ENCODE results near the gene MTHFD1L.

Gene MTHFD1L

GRCh38 chr6:150866147-150866990, 867 bp downstream of the MTHFD1L start:
- H3K4me3 ChIP-seq (ENCODE audit: low read depth, low read length): peak overlapping the region; percentile 97
- peaks cover 44% of the 10 kb centered on the region for H3K79me2 ChIP-seq (ENCODE audit: control insufficient read depth, insufficient read depth, low read length, unreplicated experiment)
- peak overlapping the region; percentile 35 for H2AFZ ChIP-seq (ENCODE audit: low read length, unreplicated experiment)
- H3K36me3 ChIP-seq (ENCODE audit: insufficient read depth, low read length): no peaks in the 10 kb centered on the region
- H3K4me1 ChIP-seq (ENCODE audit: control insufficient read depth, insufficient read depth, low read length, unreplicated experiment): peaks cover 11% of the 10 kb centered on the region
- no peaks in the 10 kb centered on the region for H3K27me3 ChIP-seq (ENCODE audit: insufficient read depth, low read length)
- peak overlapping the region; percentile 98 for H3K27ac ChIP-seq (ENCODE audit: low read depth, low read length)

- no peaks in the 10 kb centered on the region for H3K36me3 ChIP-seq (ENCODE audit: insufficient read depth, low read length)
- H3K27me3 ChIP-seq (ENCODE audit: insufficient read depth, low read length): no peaks in the 10 kb centered on the region
- H3K27ac ChIP-seq (ENCODE audit: low read depth, low read length): peak overlapping the region; percentile 98
- H3K79me2 ChIP-seq (ENCODE audit: control insufficient read depth, insufficient read depth, low read length, unreplicated experiment): peaks cover 47% of the 10 kb centered on the region
- peaks cover 11% of the 10 kb centered on the region for H3K4me1 ChIP-seq (ENCODE audit: control insufficient read depth, insufficient read depth, low read length, unreplicated experiment)
- H2AFZ ChIP-seq (ENCODE audit: low read length, unreplicated experiment): peak overlapping the region; percentile 35
- peak overlapping the region; percentile 97 for H3K4me3 ChIP-seq (ENCODE audit: low read depth, low read length)
Observed at GRCh38 chr6:150866991-150867501, 1.5 kb downstream of the MTHFD1L start.

- H3K79me2 ChIP-seq (ENCODE audit: control insufficient read depth, insufficient read depth, low read length, unreplicated experiment): peaks cover 63% of the 10 kb centered on the region
- H3K4me3 ChIP-seq (ENCODE audit: low read depth, low read length): no peak overlapping the region
- H3K4me1 ChIP-seq (ENCODE audit: control insufficient read depth, insufficient read depth, low read length, unreplicated experiment): peaks cover 11% of the 10 kb centered on the region
- no peak overlapping the region for H2AFZ ChIP-seq (ENCODE audit: low read length, unreplicated experiment)
- no peaks in the 10 kb centered on the region for H3K27me3 ChIP-seq (ENCODE audit: insufficient read depth, low read length)
- no peaks in the 10 kb centered on the region for H3K36me3 ChIP-seq (ENCODE audit: insufficient read depth, low read length)
- H3K27ac ChIP-seq (ENCODE audit: low read depth, low read length): no peak overlapping the region
Observed at GRCh38 chr6:150868759-150869158, 3.3 kb downstream of the MTHFD1L start.

GRCh38 chr6:150874179-150874578, 8.7 kb downstream of the MTHFD1L start:
- H3K4me1 ChIP-seq (ENCODE audit: control insufficient read depth, insufficient read depth, low read length, unreplicated experiment): no peaks in the 10 kb centered on the region
- H3K27me3 ChIP-seq (ENCODE audit: insufficient read depth, low read length): no peaks in the 10 kb centered on the region
- peaks cover 64% of the 10 kb centered on the region for H3K79me2 ChIP-seq (ENCODE audit: control insufficient read depth, insufficient read depth, low read length, unreplicated experiment)
- no peak overlapping the region for H2AFZ ChIP-seq (ENCODE audit: low read length, unreplicated experiment)
- H3K27ac ChIP-seq (ENCODE audit: low read depth, low read length): no peak overlapping the region
- H3K4me3 ChIP-seq (ENCODE audit: low read depth, low read length): no peak overlapping the region
- H3K36me3 ChIP-seq (ENCODE audit: insufficient read depth, low read length): peaks cover 2% of the 10 kb centered on the region

GRCh38 chr6:150875841-150876240, 10.3 kb downstream of the MTHFD1L start:
- no peak overlapping the region for H2AFZ ChIP-seq (ENCODE audit: low read length, unreplicated experiment)
- no peak overlapping the region for H3K27ac ChIP-seq (ENCODE audit: low read depth, low read length)
- peaks cover 14% of the 10 kb centered on the region for H3K36me3 ChIP-seq (ENCODE audit: insufficient read depth, low read length)
- H3K4me1 ChIP-seq (ENCODE audit: control insufficient read depth, insufficient read depth, low read length, unreplicated experiment): peaks cover under 1% of the 10 kb centered on the region
- H3K27me3 ChIP-seq (ENCODE audit: insufficient read depth, low read length): no peaks in the 10 kb centered on the region
- no peak overlapping the region for H3K4me3 ChIP-seq (ENCODE audit: low read depth, low read length)
- H3K79me2 ChIP-seq (ENCODE audit: control insufficient read depth, insufficient read depth, low read length, unreplicated experiment): peaks cover 60% of the 10 kb centered on the region

GRCh38 chr6:150876598-150876997, 11.1 kb downstream of the MTHFD1L start:
- no peaks in the 10 kb centered on the region for H3K27me3 ChIP-seq (ENCODE audit: insufficient read depth, low read length)
- H2AFZ ChIP-seq (ENCODE audit: low read length, unreplicated experiment): no peak overlapping the region
- peaks cover 8% of the 10 kb centered on the region for H3K4me1 ChIP-seq (ENCODE audit: control insufficient read depth, insufficient read depth, low read length, unreplicated experiment)
- no peak overlapping the region for H3K27ac ChIP-seq (ENCODE audit: low read depth, low read length)
- H3K36me3 ChIP-seq (ENCODE audit: insufficient read depth, low read length): peaks cover 14% of the 10 kb centered on the region
- peaks cover 58% of the 10 kb centered on the region for H3K79me2 ChIP-seq (ENCODE audit: control insufficient read depth, insufficient read depth, low read length, unreplicated experiment)
- no peak overlapping the region for H3K4me3 ChIP-seq (ENCODE audit: low read depth, low read length)

- Histone ChIP-seq H3K27me3 (ENCODE audit: insufficient read depth, low read length) (no peaks in the 10 kb centered on the region), H3K4me1 (ENCODE audit: control insufficient read depth, insufficient read depth, low read length, unreplicated experiment) (peaks cover 20% of the 10 kb centered on the region), H3K4me3 (ENCODE audit: low read depth, low read length) (no peak overlapping the region), H2AFZ (ENCODE audit: low read length, unreplicated experiment) (no peak overlapping the region), H3K27ac (ENCODE audit: low read depth, low read length) (no peak overlapping the region), H3K79me2 (ENCODE audit: control insufficient read depth, insufficient read depth, low read length, unreplicated experiment) (peaks cover 47% of the 10 kb centered on the region), H3K36me3 (ENCODE audit: insufficient read depth, low read length) (peaks cover 14% of the 10 kb centered on the region)
Observed at GRCh38 chr6:150877928-150878327, 12.4 kb downstream of the MTHFD1L start.

- H3K27ac ChIP-seq (ENCODE audit: low read depth, low read length): no peak overlapping the region
- H3K36me3 ChIP-seq (ENCODE audit: insufficient read depth, low read length): peaks cover 20% of the 10 kb centered on the region
- H2AFZ ChIP-seq (ENCODE audit: low read length, unreplicated experiment): no peak overlapping the region
- H3K79me2 ChIP-seq (ENCODE audit: control insufficient read depth, insufficient read depth, low read length, unreplicated experiment): peaks cover 41% of the 10 kb centered on the region
- H3K27me3 ChIP-seq (ENCODE audit: insufficient read depth, low read length): no peaks in the 10 kb centered on the region
- H3K4me1 ChIP-seq (ENCODE audit: control insufficient read depth, insufficient read depth, low read length, unreplicated experiment): peaks cover 20% of the 10 kb centered on the region
- H3K4me3 ChIP-seq (ENCODE audit: low read depth, low read length): no peak overlapping the region
Observed at GRCh38 chr6:150878347-150879213, 13.1 kb downstream of the MTHFD1L start.

GRCh38 chr6:150880336-150880735, 14.8 kb downstream of the MTHFD1L start:
- H3K4me3 ChIP-seq (ENCODE audit: low read depth, low read length): no peak overlapping the region
- peaks cover 20% of the 10 kb centered on the region for H3K4me1 ChIP-seq (ENCODE audit: control insufficient read depth, insufficient read depth, low read length, unreplicated experiment)
- no peak overlapping the region for H2AFZ ChIP-seq (ENCODE audit: low read length, unreplicated experiment)
- no peaks in the 10 kb centered on the region for H3K27me3 ChIP-seq (ENCODE audit: insufficient read depth, low read length)
- peaks cover 25% of the 10 kb centered on the region for H3K79me2 ChIP-seq (ENCODE audit: control insufficient read depth, insufficient read depth, low read length, unreplicated experiment)
- H3K36me3 ChIP-seq (ENCODE audit: insufficient read depth, low read length): peaks cover 27% of the 10 kb centered on the region
- peak overlapping the region; percentile 98 for H3K27ac ChIP-seq (ENCODE audit: low read depth, low read length)

GRCh38 chr6:150881911-150882481, 16.5 kb downstream of the MTHFD1L start:
- peaks cover 13% of the 10 kb centered on the region for H3K79me2 ChIP-seq (ENCODE audit: control insufficient read depth, insufficient read depth, low read length, unreplicated experiment)
- H3K27ac ChIP-seq (ENCODE audit: low read depth, low read length): peak overlapping the region; percentile 98
- H3K27me3 ChIP-seq (ENCODE audit: insufficient read depth, low read length): no peaks in the 10 kb centered on the region

More at GRCh38 chr6:150881911-150882481, 16.5 kb downstream of the MTHFD1L start:
- Histone ChIP-seq H2AFZ (ENCODE audit: low read length, unreplicated experiment) (no peak overlapping the region), H3K4me3 (ENCODE audit: low read depth, low read length) (peak overlapping the region; percentile 40), H3K4me1 (ENCODE audit: control insufficient read depth, insufficient read depth, low read length, unreplicated experiment) (peaks cover 20% of the 10 kb centered on the region), H3K36me3 (ENCODE audit: insufficient read depth, low read length) (peaks cover 27% of the 10 kb centered on the region)

Measured in ACC112 (cell line).